Stimulated activated CD8-positive, alpha-beta memory T cell treated with anti-CD3 and anti-CD28 coated beads, Interleukin-12 subunit alpha, Interleukin-12 subunit beta, amount 100 ng/mL, for 4 hours (primary cell): ENCODE data around the gene DCHS1.

ENCODE experiments used
- DNase-seq: peaks from one replicate; pipeline ENCODE4 v3.0.0-alpha.2; 2020; ENCODE audit warnings: low read depth

The DCHS1 gene

GRCh38 chr11:6625832-6626420 lies 29.7 kb downstream of the DCHS1 start:
- DNase-seq: no peak

DNA sequence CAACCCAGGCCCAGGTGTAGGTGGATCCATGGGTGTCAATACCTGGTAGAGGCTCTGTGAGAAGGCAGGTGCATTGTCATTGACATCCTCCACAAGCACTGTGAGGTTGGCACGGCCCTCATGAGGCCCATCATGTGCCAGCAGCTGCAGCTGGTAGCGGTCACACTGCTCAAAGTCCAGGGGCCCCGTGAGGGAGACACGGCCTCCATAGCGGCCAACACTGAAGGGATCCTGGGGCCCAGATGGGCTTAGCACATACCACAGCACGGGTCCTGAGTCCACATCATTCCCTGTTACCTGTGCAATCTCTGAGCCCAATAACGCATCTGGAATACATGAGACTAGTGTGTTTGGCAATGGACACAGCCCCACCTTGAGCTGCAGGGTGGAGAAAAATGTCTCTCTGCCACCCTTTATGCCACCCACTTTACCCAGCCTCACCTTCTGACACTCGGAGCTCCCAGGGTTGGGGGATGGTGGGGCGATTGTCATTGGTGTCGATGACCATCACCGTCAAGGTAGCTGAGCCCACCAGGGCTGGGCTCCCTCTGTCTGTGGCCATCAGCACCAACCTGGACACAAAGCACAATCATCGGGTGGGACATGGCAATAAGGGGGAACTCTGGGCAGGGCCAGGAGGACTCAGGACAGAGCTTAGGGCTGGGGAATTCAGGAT lies 30.3 kb downstream of the DCHS1 start:
- no peak for DNase-seq

GRCh38 chr11:6623391-6624363 lies 31.9 kb downstream of the DCHS1 start:
- DNase-seq: no peak

DNA sequence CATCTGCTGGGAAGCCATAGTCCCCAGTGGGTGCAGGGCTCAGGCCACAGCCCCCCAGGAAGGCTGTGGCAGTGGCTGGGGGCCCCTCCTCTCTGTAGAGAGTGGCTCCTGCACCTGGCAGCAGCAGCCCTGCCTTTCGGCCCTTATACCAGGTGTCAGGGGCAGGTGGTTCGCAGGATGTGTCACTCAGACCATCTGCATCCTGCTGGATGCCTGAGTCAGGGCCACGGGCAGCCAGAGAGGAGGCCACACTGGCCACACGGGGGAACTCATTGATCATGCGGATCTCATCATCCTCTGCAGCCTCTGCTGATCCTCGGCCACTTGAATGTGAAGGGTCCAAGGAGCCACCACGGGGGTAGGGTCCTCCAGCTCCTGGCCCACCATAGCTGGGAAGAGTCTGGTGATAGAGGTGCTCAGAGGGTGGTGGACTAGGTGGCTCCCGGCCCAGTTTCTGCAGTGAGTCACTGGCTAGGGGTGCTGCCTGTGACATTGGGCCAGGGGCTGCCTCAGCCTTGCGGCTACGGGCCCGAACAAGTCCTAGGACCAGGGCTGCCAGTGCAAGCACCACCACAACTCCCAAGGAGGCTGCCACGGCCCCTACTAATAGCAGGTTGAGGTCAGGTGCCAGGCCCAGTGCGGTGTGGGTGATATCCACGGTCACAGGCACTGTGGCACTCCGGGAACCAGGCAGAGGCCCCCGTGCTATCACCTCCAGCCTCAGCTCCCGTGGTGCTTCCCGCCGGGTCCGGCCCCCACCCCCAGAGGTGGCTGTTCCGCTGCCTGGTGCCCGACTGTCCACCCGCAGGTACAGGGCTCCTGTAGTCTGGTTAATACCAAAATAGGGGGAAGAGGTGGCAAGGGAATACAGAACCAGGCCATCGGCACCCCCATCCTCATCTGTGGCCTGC lies 33.1 kb downstream of the DCHS1 start:
- DNase-seq: no peak

- no peak for DNase-seq
Measured at GRCh38 chr11:6621711-6622211, 33.8 kb downstream of the DCHS1 start.

- DNase-seq: no peak
Measured at GRCh38 chr11:6620636-6621035, 35.0 kb downstream of the DCHS1 start.

- peak; percentile 80 for DNase-seq
Measured at GRCh38 chr11:6619004-6619745, 36.4 kb downstream of the DCHS1 start, which contains the start of gene TPP1. Gene TPP1, minus strand, starts transcription at chr11:6619422. Its CDS starts 22 bp downstream, at chr11:6619400.

GRCh38 chr11:6618117-6619003 lies 37.2 kb downstream of the DCHS1 start:
- peak; percentile 56 for DNase-seq

DNA sequence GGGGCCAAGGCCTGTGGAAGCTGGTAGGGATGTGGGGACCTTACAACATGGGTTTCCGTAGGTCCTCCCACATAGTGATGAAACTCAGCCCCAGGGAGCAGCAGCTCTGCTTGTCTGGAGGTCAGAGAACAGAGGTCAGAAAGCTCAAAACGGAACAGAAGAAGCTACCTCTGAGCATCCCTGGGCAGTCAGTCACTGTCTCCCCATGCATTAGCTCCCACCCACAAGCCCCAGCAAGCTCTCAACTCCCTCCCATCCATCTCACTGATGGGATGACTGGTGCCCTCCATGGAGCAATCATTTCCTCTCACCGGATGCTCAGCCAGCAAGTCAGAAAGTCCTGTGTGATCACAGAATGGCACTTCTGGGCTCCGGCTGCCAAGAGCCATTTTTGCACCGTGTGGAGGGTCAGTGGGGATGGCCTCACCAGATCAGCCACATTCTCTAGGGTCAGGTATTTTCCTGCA lies 38.3 kb downstream of the DCHS1 start:
- no peak for DNase-seq

GRCh38 chr11:6616596-6617250 lies 38.9 kb downstream of the DCHS1 start:
- no peak for DNase-seq

GRCh38 chr11:6615882-6616585 lies 39.6 kb downstream of the DCHS1 start:
- DNase-seq: no peak

DNA sequence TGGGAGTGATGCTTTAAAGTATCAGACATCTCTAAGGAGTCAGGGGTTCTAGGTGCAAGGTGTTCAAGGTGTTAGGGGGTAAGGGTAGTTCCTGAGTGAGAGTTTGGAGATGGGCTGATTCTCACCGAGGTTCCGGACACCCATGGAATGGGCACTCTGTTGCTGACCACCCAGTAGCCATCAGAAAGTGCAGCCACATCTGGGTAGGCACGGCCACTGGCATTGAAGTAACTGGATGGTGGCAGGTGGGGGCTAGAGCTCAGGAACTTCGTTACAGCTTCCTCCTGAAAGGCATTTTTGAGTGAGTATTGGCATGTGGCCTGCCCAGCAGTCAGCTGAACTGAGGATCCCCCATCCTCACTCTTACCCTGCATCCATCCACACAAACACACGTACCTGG lies 40.6 kb downstream of the DCHS1 start:
- no peak for DNase-seq

GRCh38 chr11:6614446-6614845 lies 41.2 kb downstream of the DCHS1 start:
- DNase-seq: no peak

DNA sequence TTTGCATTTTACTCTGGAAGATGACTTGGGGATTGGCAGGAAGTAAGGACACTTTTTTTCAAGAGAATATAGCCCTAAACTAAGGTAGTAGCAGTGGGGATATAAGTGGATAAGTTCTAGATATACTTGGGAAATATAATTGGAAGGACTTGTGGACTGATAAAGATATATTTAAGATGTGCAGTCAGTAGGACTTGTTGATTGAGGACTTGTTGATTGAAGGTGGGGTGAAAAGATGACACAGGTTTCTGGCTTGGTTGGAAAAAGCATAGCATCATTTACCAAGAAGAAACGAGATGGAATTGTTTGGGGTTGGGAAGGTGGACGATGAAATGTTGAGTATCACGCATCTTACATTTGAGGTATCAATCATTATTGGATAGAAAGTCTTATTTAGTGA lies 42.1 kb downstream of the DCHS1 start:
- DNase-seq: no peak

DNA sequence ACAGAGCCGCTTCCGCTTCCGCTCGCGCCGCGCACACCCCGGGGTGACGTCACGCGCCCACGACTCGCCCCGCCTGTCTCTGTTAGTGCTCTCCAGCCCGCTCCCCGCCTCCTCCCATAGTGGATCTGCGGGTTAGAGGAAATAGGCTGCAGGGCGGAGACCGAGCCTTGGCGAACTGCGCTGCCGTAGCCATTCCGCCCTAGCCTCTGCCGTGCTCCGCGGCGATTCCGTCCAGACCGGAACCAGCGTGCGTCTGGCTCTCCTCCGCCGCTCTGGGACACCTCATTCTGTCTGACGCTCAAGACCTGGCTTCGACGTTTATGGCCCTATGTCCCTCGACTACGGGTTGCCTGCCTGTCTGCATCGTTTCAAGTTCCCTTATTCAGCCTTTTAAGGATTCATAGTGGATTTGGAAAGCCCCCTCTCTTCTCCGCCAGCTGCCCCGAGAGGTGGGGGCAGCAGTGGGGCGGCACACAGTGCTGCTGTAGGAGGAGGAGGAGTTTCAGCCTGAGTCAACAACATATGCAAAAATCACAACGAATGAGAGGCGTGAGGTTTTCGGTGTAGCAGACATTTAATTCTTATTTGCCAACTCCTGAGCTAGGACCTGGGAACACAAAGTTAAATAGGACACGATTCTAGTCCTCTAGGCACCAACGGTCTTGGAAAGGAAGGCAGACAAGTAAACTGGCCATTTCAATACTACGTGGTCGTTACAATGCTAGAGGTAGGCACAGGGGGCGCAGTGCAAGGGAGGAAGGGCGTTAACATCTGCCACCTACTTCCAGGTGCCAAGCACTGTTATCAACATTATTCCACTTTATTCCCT lies 43.2 kb downstream of the DCHS1 start, which contains the start of gene TAF10:
Gene TAF10 (minus strand): TSS at position 4 of the 829 bp plus-strand sequence. CDS start 27 bp downstream, outside the sequence.
- peak; percentile 94 for DNase-seq

GRCh38 chr11:6611963-6612212 lies 43.7 kb downstream of the DCHS1 start:
- DNase-seq: no peak

DNA sequence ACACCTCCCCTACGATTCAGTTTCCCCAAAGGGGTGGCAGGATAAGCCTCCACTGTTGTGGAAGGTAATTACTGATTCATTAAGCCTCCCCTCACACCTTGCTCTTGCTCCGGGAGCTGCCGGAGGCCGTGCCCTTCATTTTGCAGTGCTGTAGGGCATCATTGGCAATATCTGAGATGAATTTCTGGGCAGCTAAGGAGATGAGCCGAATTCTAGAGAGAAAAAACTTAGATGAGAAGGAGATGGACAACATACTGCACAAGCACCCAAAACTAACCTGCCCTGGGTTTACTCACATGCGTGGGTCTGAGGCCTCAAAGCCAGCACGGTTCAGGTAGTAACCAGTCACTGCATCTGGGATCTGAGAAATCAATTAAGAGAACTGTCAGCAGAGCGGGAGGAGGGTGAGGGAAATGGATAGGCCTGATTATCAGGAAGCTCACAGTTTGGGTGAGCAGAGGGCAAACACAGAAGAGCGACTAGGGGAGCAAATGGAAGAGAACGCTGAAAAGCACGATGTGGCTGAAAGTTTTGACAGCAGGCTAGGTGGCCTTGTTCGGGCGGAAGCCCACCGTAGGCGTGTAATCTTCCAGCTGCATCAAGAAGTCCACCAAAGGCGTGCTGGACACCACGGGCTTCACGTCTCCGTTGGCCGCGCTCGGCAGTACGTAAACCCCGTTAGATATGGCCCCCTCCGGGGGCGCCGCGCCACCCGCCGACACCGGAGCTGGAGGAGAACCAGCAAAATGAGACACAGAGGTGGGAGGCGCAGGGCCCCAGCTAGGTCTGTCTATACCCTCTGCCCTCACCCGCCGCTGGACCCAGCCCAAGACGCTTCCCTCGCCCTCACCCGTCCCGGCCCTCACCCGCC lies 44.3 kb downstream of the DCHS1 start:
- DNase-seq: no peak
